H1 (cell line): ENCODE measurements around the gene FADS3. TPM values are rescaled to one million over a fixed set of nuclear protein-coding genes. Genes with fewer than 3 reads are reported as not detected.

ENCODE experiments used
- CTCF ChIA-PET: fragments of 300-600 bp; sonication (Branson Sonifier 250); formaldehyde crosslinking; loops from one replicate; lab custom pipeline; 2021; ENCODE audit not compliant: partially characterized antibody; lab: Charles Lee
- POLR2A ChIA-PET: fragments of 300-600 bp; sonication (Branson Sonifier 250); formaldehyde crosslinking; loops from one replicate; lab custom pipeline; 2021; ENCODE audit warnings: inconsistent platforms; ENCODE audit not compliant: partially characterized antibody; lab: Charles Lee
- DNase-seq, 2 experiments: peaks; one replicate each; pipeline versions ENCODE4 v3.0.0 to v3.0.0-alpha.2; 2010 to 2022; ENCODE audit warnings: low spot score in 2 of 2, low read depth in 1 of 2, mixed read lengths in 1 of 2
- FAIRE-seq: peaks from 2 replicates; lab custom pipeline; 2011; peaks lifted over from hg19 to GRCh38; lab: Jason Lieb, UNC
- H2AFZ ChIP-seq: 2 replicates; pipeline ENCODE4 v1.8.1; 2012; ENCODE audit warnings: low read length, inconsistent platforms
- H2AK5ac ChIP-seq: 2 replicates; pipeline ENCODE4 v1.6.1; 2013; ENCODE audit warnings: low read depth, low read length
- H2BK120ac ChIP-seq: replicated peaks from 2 replicates; pipeline ENCODE3; 2013; ENCODE audit warnings: low read depth, low read length, inconsistent platforms
- H2BK12ac ChIP-seq: 2 replicates; pipeline ENCODE4 v1.6.1; 2013; ENCODE audit warnings: low read depth, low read length
- H2BK15ac ChIP-seq: 2 replicates; pipeline ENCODE4 v1.6.1; 2013; ENCODE audit warnings: low read length
- H2BK20ac ChIP-seq: 2 replicates; pipeline ENCODE4 v1.6.1; 2013; ENCODE audit warnings: low read length
- H2BK5ac ChIP-seq: 2 replicates; pipeline ENCODE4 v1.6.1; 2013; ENCODE audit warnings: low read depth, low read length
- H3K14ac ChIP-seq: 2 replicates; pipeline ENCODE4 v1.6.1; 2013; ENCODE audit warnings: inconsistent platforms; ENCODE audit not compliant: insufficient read length
- H3K18ac ChIP-seq: 2 replicates; pipeline ENCODE4 v1.6.1; 2013; ENCODE audit warnings: low read length; ENCODE audit errors: extremely low read depth
- H3K23ac ChIP-seq: 2 replicates; pipeline ENCODE4 v1.6.1; 2013; ENCODE audit warnings: inconsistent platforms; ENCODE audit not compliant: insufficient read length
- H3K23me2 ChIP-seq: 2 replicates; pipeline ENCODE4 v1.6.1; 2013; ENCODE audit warnings: low read depth, low read length
- H3K27ac ChIP-seq: 2 replicates; pipeline ENCODE4 v1.6.1; 2011; ENCODE audit warnings: low read depth, low read length, inconsistent platforms
- H3K27me3 ChIP-seq, 4 experiments: replicated peaks in 1 of 4; 1 replicate in 1 of 4; 2 replicates in 3 of 4; pipeline versions ENCODE4 v1.6.1 to v1.8.1; 2011 to 2013; ENCODE audit warnings: low read length in 3 of 4, mild to moderate bottlenecking in 3 of 4, inconsistent platforms in 2 of 4, mixed read lengths in 2 of 4, moderate library complexity in 1 of 4; ENCODE audit not compliant: control insufficient read depth in 3 of 4, insufficient read depth in 3 of 4; ENCODE audit errors: extremely low read depth in 1 of 4
- H3K36me3 ChIP-seq, 4 experiments: 2 replicates each; pipeline versions ENCODE4 v1.6.1 to v1.8.1; 2011 to 2013; ENCODE audit warnings: mild to moderate bottlenecking in 4 of 4, low read length in 3 of 4, moderate library complexity in 2 of 4, control low read depth in 1 of 4, inconsistent platforms in 1 of 4; ENCODE audit not compliant: insufficient read depth in 4 of 4, control insufficient read depth in 2 of 4
- H3K4ac ChIP-seq: replicated peaks from 2 replicates; pipeline ENCODE3; 2013; ENCODE audit warnings: low read length, low read depth, mixed read lengths, inconsistent platforms; ENCODE audit not compliant: insufficient read length
- H3K4me1 ChIP-seq, 4 experiments: replicated peaks in 1 of 4; 1 replicate in 1 of 4; 2 replicates in 3 of 4; pipeline versions ENCODE4 v1.6.1 to v1.8.1; 2011 to 2013; ENCODE audit warnings: low read length in 3 of 4, inconsistent platforms in 2 of 4, mixed read lengths in 1 of 4; ENCODE audit not compliant: insufficient read depth in 4 of 4, control insufficient read depth in 3 of 4
- H3K4me2 ChIP-seq, 2 experiments: 2 replicates each; pipeline versions ENCODE4 v1.6.1 to v1.8.1; 2011 to 2013; ENCODE audit warnings: low read depth in 2 of 2, low read length in 2 of 2, control low read depth in 1 of 2, inconsistent platforms in 1 of 2, mild to moderate bottlenecking in 1 of 2; ENCODE audit not compliant: insufficient read depth in 1 of 2
- H3K4me3 ChIP-seq, 4 experiments: fragments of 200-600, 300-600 bp in 1 of 4; sonication (generic), shearing (Covaris generic), sonication (Bioruptor Twin) in 1 of 4; 2 replicates each; pipeline versions ENCODE4 v1.5.1 to v1.8.1; 2011 to 2016; ENCODE audit warnings: low read length in 4 of 4, low read depth in 3 of 4, control low read depth in 2 of 4, inconsistent platforms in 2 of 4, mild to moderate bottlenecking in 2 of 4, mixed read lengths in 1 of 4, moderate library complexity in 1 of 4; ENCODE audit not compliant: insufficient read depth in 2 of 4; ENCODE audit errors: extremely low read depth in 1 of 4
- H3K56ac ChIP-seq: replicated peaks from 2 replicates; pipeline ENCODE3; 2013; ENCODE audit warnings: low read depth, mild to moderate bottlenecking, mixed read lengths, low read length, inconsistent platforms; ENCODE audit not compliant: insufficient read length
- H3K79me1 ChIP-seq: 2 replicates; pipeline ENCODE4 v1.6.1; 2013; ENCODE audit warnings: low read depth, low read length, control low read depth
- H3K79me2 ChIP-seq, 2 experiments: 2 replicates each; pipeline versions ENCODE4 v1.6.1 to v1.8.1; 2012 to 2013; ENCODE audit warnings: low read length in 2 of 2, mild to moderate bottlenecking in 2 of 2, inconsistent platforms in 1 of 2; ENCODE audit not compliant: insufficient read depth in 2 of 2, control insufficient read depth in 1 of 2
- H3K9ac ChIP-seq, 4 experiments: replicated peaks in 1 of 4; 1 replicate in 1 of 4; 2 replicates in 3 of 4; pipeline versions ENCODE4 v1.6.1 to v1.8.1; 2011 to 2013; ENCODE audit warnings: low read depth in 3 of 4, low read length in 3 of 4, control low read depth in 2 of 4, mild to moderate bottlenecking in 2 of 4, moderate library complexity in 2 of 4, inconsistent platforms in 1 of 4; ENCODE audit errors: extremely low read depth in 1 of 4
- H3K9me3 ChIP-seq, 2 experiments: 2 replicates each; pipeline versions ENCODE4 v1.6.1 to v1.8.1; 2012 to 2013; ENCODE audit warnings: mild to moderate bottlenecking in 2 of 2, moderate library complexity in 2 of 2, control low read depth in 1 of 2, inconsistent platforms in 1 of 2, low read depth in 1 of 2, low read length in 1 of 2, mixed read lengths in 1 of 2; ENCODE audit not compliant: insufficient read depth in 2 of 2
- H4K20me1 ChIP-seq, 2 experiments: replicated peaks in 1 of 2; 2 replicates each; pipeline versions ENCODE3 to v1.8.1; 2011 to 2013; ENCODE audit warnings: inconsistent platforms in 2 of 2, low read length in 2 of 2, mild to moderate bottlenecking in 1 of 2; ENCODE audit not compliant: insufficient read depth in 2 of 2, control insufficient read depth in 1 of 2
- H4K5ac ChIP-seq: 2 replicates; pipeline ENCODE4 v1.6.1; 2013; ENCODE audit warnings: low read length, low read depth, mixed read lengths, inconsistent platforms; ENCODE audit not compliant: insufficient read length
- H4K8ac ChIP-seq: 2 replicates; pipeline ENCODE4 v1.8.0; 2013; ENCODE audit warnings: mild to moderate bottlenecking, moderate library complexity, low read length, inconsistent platforms; ENCODE audit not compliant: insufficient read depth; ENCODE audit errors: extremely low read depth
- H4K91ac ChIP-seq: replicated peaks from 2 replicates; pipeline ENCODE3; 2013; ENCODE audit warnings: low read length, mixed read lengths, inconsistent platforms; ENCODE audit not compliant: insufficient read length
- ATF3 ChIP-seq: IDR thresholded peaks from 2 replicates; pipeline ENCODE4 v1.6.1; 2011; ENCODE audit warnings: low read depth, mild to moderate bottlenecking, low read length; ENCODE audit not compliant: insufficient read depth
- BCL11A ChIP-seq, 2 experiments: IDR thresholded peaks; one replicate each; pipeline ENCODE4 v1.6.1; 2011; ENCODE audit warnings: low read depth in 2 of 2, low read length in 2 of 2, mild to moderate bottlenecking in 2 of 2
- CTBP2 ChIP-seq: IDR thresholded peaks from 2 replicates; pipeline ENCODE4 v1.7.0; 2011; ENCODE audit warnings: borderline replicate concordance, mild to moderate bottlenecking, moderate library complexity, mixed read lengths, low read length; ENCODE audit not compliant: insufficient read depth, insufficient read length
- EP300 ChIP-seq, 2 experiments: IDR thresholded peaks; 1 replicate in 1 of 2; 2 replicates in 1 of 2; pipeline ENCODE4 v1.6.1; 2011 to 2012; ENCODE audit warnings: low read depth in 2 of 2, low read length in 2 of 2, mild to moderate bottlenecking in 2 of 2, borderline replicate concordance in 1 of 2, inconsistent platforms in 1 of 2, moderate library complexity in 1 of 2
- GTF2F1 ChIP-seq: IDR thresholded peaks from 2 replicates; pipeline ENCODE4 v1.6.1; 2012; ENCODE audit warnings: low read depth, low read length, improper control_type of control experiment, borderline replicate concordance
- TCF12 ChIP-seq: IDR thresholded peaks from 2 replicates; pipeline ENCODE4 v1.6.1; 2011; ENCODE audit warnings: low read depth, mild to moderate bottlenecking, low read length
- WGBS, 2 experiments: shearing (Covaris generic) in 1 of 2; methylation state at CpG; one replicate each; pipeline versions ENCODE4 v1.1.6 to v1.1.7; 2013 to 2015; ENCODE audit warnings: low lambda C conversion rate in 2 of 2, mixed read lengths in 2 of 2, inconsistent platforms in 1 of 2, low coverage in 1 of 2, missing lambda C conversion rate in 1 of 2; ENCODE audit not compliant: insufficient replicate concordance in 2 of 2, insufficient coverage in 1 of 2, insufficient read length in 1 of 2; ENCODE audit errors: extremely low coverage in 1 of 2, missing lambda C conversion rate in 1 of 2; 5-methylcytosine and 5-hydroxymethylcytosine counted together
- polyA plus RNA-seq, 7 experiments: library from polyadenylated mRNA; depleted of rRNA in 3 of 7; stranded (reverse) in 5 of 7; unstranded in 2 of 7; fragments of >200 nt in 5 of 7; fragments of 200-250 nt in 2 of 7; gene quantifications; 1 replicate in 5 of 7; 2 replicates in 1 of 7; 4 replicates in 1 of 7; pipeline versions ENCODE4 v1.2.1 to v1.2.3, GENCODE V29; 2011 to 2013; ENCODE audit warnings: missing spikeins in 2 of 7, mixed read lengths in 2 of 7
- total RNA-seq: library from RNA; stranded (reverse); fragmentation: NEBNext Ultra II Directional; extraction: Animal tissue kit (Norgen Biotek cat#: 25700); gene quantifications from 2 replicates; pipeline ENCODE4 v1.2.1, GENCODE V29; 2021

Gene FADS3
- total and polyA plus RNA-seq, 2 of the 8 experiments (the other 6 are each of a cell fraction or from before 2014, with no cell fraction given) = 43.8 to 76.3 TPM

DNA sequence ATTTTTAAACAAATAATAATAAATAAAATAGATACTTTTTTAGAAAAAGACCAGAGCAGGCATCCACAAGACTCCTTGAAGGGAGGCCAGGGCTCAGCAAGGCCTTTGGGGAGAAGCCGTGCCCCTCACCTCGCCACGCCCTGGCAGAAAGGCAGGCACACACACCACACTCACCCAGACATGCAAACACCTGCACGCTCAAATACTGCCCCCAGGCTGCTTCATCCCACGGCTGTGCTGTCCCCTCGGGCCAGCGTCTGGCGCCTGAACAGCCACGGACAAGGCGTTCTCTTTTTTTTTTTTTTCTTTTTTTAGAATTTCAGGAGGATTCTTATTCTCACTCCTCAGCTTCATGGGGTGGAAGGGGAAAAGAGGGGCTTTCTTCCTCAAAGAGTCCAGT is 1.5 kb downstream of the FADS3 start:
- DNase-seq (no peak), FAIRE-seq (no peak)
- Histone ChIP-seq H2BK15ac (no peak overlapping the region), H2BK120ac (no peak overlapping the region), H3K4me2 (peak overlapping the region; percentile 90 to 98; a peak in 2 of 4 replicates), H3K23me2 (peaks cover 8% of the 10 kb centered on the region; the same call in 1 of the 2 replicates), H3K4me3 (no peak overlapping the region), H2BK12ac (no peak overlapping the region), H4K8ac (no peak overlapping the region), H3K79me1 (no peaks in the 10 kb centered on the region; the same call in 1 of the 2 replicates), H3K79me2 (peaks cover 0 to 2% of the 10 kb centered on the region in 2 experiments; a peak in 1 of 4 replicates), H3K27ac (no peak overlapping the region), H3K56ac (no peak overlapping the region), H3K9me3 (no peaks in the 10 kb centered on the region), H4K20me1 (peaks cover 2 to 6% of the 10 kb centered on the region in 2 experiments), H3K36me3 (no peaks in the 10 kb centered on the region), H2BK20ac (no peak overlapping the region), H3K4ac (no peak overlapping the region), H3K23ac (no peak overlapping the region), H3K14ac (no peak overlapping the region), H3K18ac (no peak overlapping the region), H3K27me3 (no peaks in the 10 kb centered on the region), H2BK5ac (no peak overlapping the region), H2AFZ (no peak overlapping the region), H4K5ac (no peak overlapping the region), H3K4me1 (peaks cover 0 to 17% (median 8%) of the 10 kb centered on the region in 4 experiments; a peak in 6 of 7 replicates), H4K91ac (no peak overlapping the region), H3K9ac (no peak overlapping the region), H2AK5ac (no peak overlapping the region)
- POLR2A ChIA-PET = interaction anchor here (0.6 kb wide), 1 partner anchor 146 kb away, joined by 3 read pairs; no protein-coding TSS in a partner anchor
- CTCF ChIA-PET = interaction anchor here (0.6 to 23.2 kb wide), 7 partner anchors 8 to 218 kb away, joined by 3 to 658 read pairs (median 6); partner anchors contain the start of gene BEST1
- WGBS, 2 experiments = 97% methylated on average over 10 of the region's 10 CpGs; no CpG with 5 or more reads in 1 of the 2 experiments
- TF ChIP-seq GTF2F1 = no peak
- no peak for TF ChIP-seq ATF3
- no peak for TF ChIP-seq BCL11A (IDR thresholded peaks at IDR 0.05; ENCODE audit: low read depth in 2 of 2, low read length in 2 of 2)
- no peak for TF ChIP-seq TCF12
- TF ChIP-seq CTBP2 = no peak
- no peak for TF ChIP-seq EP300 (IDR thresholded peaks at IDR 0.05; ENCODE audit: borderline replicate concordance in 1 of 2, low read depth in 2 of 2, low read length in 2 of 2)
